Pancreas (tissue), 10 donors: ENCODE data around the gene PTH1R. TPM values are rescaled to one million over a fixed set of nuclear protein-coding genes. Genes with fewer than 3 reads are reported as not detected.

Source experiments
- ATAC-seq, 4 donors: fragments of 200-7000 bp; cut with Tn5 transposase; one replicate each; pipeline versions ENCODE4 v1.8.0 to v1.9.1; 2020; ENCODE audit warnings: mild to moderate bottlenecking in 4 of 4, moderate library complexity in 4 of 4
- DNase-seq, 6 donors: peaks; one replicate each; pipeline ENCODE4 v3.0.0-alpha.2; 2020
- FAIRE-seq: peaks from 2 replicates; lab custom pipeline; 2012; peaks lifted over from hg19 to GRCh38; lab: Jason Lieb, UNC
- H3K27ac ChIP-seq, 4 donors: fragments of 200-600 bp; sonication (generic); 1 replicate in 3 of 4; 2 replicates in 1 of 4; pipeline versions ENCODE4 v1.5.0 to v1.8.0; 2020
- H3K27me3 ChIP-seq, 4 donors: fragments of 200-600 bp; one replicate each; pipeline ENCODE4 v1.8.0; 2021
- H3K36me3 ChIP-seq, 3 donors: fragments of 200-600 bp; sonication (generic) in 1 of 3; one replicate each; pipeline versions ENCODE4 v1.5.0 to v1.8.0; 2020 to 2021
- H3K4me1 ChIP-seq, 3 donors: fragments of 200-600 bp; one replicate each; pipeline ENCODE4 v1.8.0; 2021
- H3K4me3 ChIP-seq, 4 donors: fragments of 200-600 bp; sonication (generic) in 2 of 4; one replicate each; pipeline versions ENCODE4 v1.5.0 to v1.8.0; 2020 to 2021
- H3K9me3 ChIP-seq, 4 donors: fragments of 200-600 bp; one replicate each; pipeline ENCODE4 v1.8.0; 2021
- WGBS, 2 donors: extraction: QIAGEN DNeasy Blood & Tissue Kit; methylation state at CpG; one replicate each; pipeline ENCODE4 v1.1.7; 2013; 5-methylcytosine and 5-hydroxymethylcytosine counted together
- intact Hi-C, 3 donors: fragments of 100-400 bp; cut with DNase I; formaldehyde crosslinking; loops; one replicate each; pipeline versions ENCODE4 v1.11.1 to v1.14.2; 2022
- polyA plus RNA-seq, 2 donors: library from polyadenylated mRNA; stranded (reverse); fragments of 200-250 nt; gene quantifications; one replicate each; pipeline ENCODE4 v1.2.3, GENCODE V29; 2013
- total RNA-seq, 6 donors: library from RNA; stranded (reverse); fragmentation: NEBNext Ultra II Directional in 4 of 6; extraction: Animal tissue kit (Norgen Biotek cat#: 25700) in 4 of 6; gene quantifications; one replicate each; pipeline versions ENCODE4 v1.2.1 to v1.2.4, GENCODE V29; 2021 to 2023
- TF ChIP-seq, protein P1 (sequence below), 4 donors: fragments of 200-600 bp; sonication (generic) in 3 of 4; IDR thresholded peaks; one replicate each; pipeline versions ENCODE4 v1.5.0 to v1.8.0; 2021; ENCODE audit warnings: antibody characterized with exemption in 4 of 4
- donor health status: healthy with polysubstance abuse.
- donor health status: DM: no; HTN: no; CAD: no; lungs with moderate emphysema.
- donor health status: DM: no; HTN: no; CAD: no.
- donor health status: control.
- donor health status: control.
- donor health status: Bipolar disorder and iron deficiency.
- donor health status: DM: yes; HTN: yes; CAD: no.
- donor health status: DM: no; HTN: no; CAD: no.
- donor health status: DM: no; HTN: no; CAD: no.
- donor health status: DM: yes; HTN: yes; CAD: no.

PTH1R gene
- total and polyA plus RNA-seq, 8 donors, result 0.49 to 34.8 (median 2.0) TPM

- no peaks in the 10 kb centered on the region for H3K4me1 ChIP-seq
- intact Hi-C loops, result no loop called here
- FAIRE-seq (no peak), DNase-seq (no peak), ATAC-seq (no peak)
- H3K36me3 ChIP-seq, result no peaks in the 10 kb centered on the region
- TF ChIP-seq, protein P1, sequence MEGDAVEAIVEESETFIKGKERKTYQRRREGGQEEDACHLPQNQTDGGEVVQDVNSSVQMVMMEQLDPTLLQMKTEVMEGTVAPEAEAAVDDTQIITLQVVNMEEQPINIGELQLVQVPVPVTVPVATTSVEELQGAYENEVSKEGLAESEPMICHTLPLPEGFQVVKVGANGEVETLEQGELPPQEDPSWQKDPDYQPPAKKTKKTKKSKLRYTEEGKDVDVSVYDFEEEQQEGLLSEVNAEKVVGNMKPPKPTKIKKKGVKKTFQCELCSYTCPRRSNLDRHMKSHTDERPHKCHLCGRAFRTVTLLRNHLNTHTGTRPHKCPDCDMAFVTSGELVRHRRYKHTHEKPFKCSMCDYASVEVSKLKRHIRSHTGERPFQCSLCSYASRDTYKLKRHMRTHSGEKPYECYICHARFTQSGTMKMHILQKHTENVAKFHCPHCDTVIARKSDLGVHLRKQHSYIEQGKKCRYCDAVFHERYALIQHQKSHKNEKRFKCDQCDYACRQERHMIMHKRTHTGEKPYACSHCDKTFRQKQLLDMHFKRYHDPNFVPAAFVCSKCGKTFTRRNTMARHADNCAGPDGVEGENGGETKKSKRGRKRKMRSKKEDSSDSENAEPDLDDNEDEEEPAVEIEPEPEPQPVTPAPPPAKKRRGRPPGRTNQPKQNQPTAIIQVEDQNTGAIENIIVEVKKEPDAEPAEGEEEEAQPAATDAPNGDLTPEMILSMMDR (IDR thresholded peaks at IDR 0.05), result no peak
- no peak overlapping the region for H3K4me3 ChIP-seq
- H3K9me3 ChIP-seq, result no peaks in the 10 kb centered on the region
- 78 to 86% methylated on average over 10 of the region's 10 CpGs for WGBS, 2 donors
- peaks cover 0 to under 1% (median 0%) of the 10 kb centered on the region in 4 donors for H3K27me3 ChIP-seq
- H3K27ac ChIP-seq, result no peak overlapping the region
These were observed 914 bp upstream of the PTH1R start for GRCh38 chr3:46876313-46877300.

DNA sequence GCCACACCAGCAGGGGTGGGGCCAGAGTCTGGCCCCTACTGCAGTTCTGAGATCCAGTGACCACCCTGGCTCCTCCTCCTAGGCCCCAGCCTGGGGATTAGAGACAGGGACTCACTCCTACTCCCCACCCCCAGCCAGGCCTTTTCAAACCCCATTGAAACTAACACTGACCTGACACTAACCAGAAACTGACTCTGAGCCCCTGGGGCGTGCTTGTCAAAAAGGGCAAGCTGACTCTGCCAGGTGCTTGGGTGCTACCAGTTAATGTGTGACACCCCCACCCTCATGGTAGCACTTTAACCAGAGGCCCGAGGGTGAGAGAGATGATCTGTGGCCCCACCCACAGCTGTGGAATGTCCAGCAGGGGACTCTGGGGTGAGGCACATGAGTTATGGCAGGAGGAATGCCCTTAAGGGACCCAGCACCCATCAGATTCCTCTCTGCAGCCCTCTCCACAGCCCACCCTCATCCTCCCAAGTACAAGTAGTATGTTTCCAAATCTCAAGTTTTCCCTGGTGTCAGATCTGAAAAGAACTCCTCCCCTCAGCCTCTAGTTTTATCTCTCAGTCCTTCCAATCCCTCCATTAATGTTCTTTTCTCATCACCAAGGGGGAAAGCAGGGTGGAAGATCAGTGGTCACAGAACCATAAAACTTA is 1.4 kb downstream of the PTH1R start:
- intact Hi-C loops, result no loop called here
- H3K4me3 ChIP-seq, result no peak overlapping the region
- peaks cover 0 to 4% (median 0%) of the 10 kb centered on the region in 4 donors for H3K27me3 ChIP-seq
- no peak overlapping the region for H3K27ac ChIP-seq
- H3K4me1 ChIP-seq, result peaks cover 0 to 4% (median 3%) of the 10 kb centered on the region in 3 donors
- H3K9me3 ChIP-seq, result no peaks in the 10 kb centered on the region
- FAIRE-seq, result no peak
- TF ChIP-seq, protein P1 (IDR thresholded peaks at IDR 0.05), result no peak
- peak in 1 of 6 donors; percentile 31 for DNase-seq
- ATAC-seq, result peak in 1 of 4 donors; percentile 41
- WGBS, 2 donors, result 45 to 49% methylated on average over 2 of the region's 2 CpGs
- no peaks in the 10 kb centered on the region for H3K36me3 ChIP-seq

- H3K27me3 ChIP-seq, result peaks cover 0 to 4% (median 0%) of the 10 kb centered on the region in 4 donors
- peak in 1 of 6 donors; percentile 79 for DNase-seq
- no peak for FAIRE-seq
- intact Hi-C loops, result no loop called here
- ATAC-seq, result no peak
- H3K4me1 ChIP-seq, result peaks cover 0 to 4% (median 3%) of the 10 kb centered on the region in 3 donors
- no peak overlapping the region for H3K27ac ChIP-seq
- TF ChIP-seq, protein P1 (IDR thresholded peaks at IDR 0.05), result no peak
- H3K36me3 ChIP-seq, result no peaks in the 10 kb centered on the region
- H3K4me3 ChIP-seq, result no peak overlapping the region
- WGBS, 2 donors, result 48 to 49% methylated on average over 29 of the region's 29 CpGs
- no peaks in the 10 kb centered on the region for H3K9me3 ChIP-seq
These were observed 3.5 kb downstream of the PTH1R start for GRCh38 chr3:46880884-46881595.

GRCh38 chr3:46881596-46882376 is 4.3 kb downstream of the PTH1R start:
- no peak overlapping the region for H3K27ac ChIP-seq
- intact Hi-C loops, result no loop called here
- H3K27me3 ChIP-seq, result peaks cover 0 to 4% (median 0%) of the 10 kb centered on the region in 4 donors
- 6 to 7% methylated on average over 56 to 83 of the region's 83 CpGs for WGBS, 2 donors
- peaks cover 0 to 4% (median 3%) of the 10 kb centered on the region in 3 donors for H3K4me1 ChIP-seq
- TF ChIP-seq, protein P1 (IDR thresholded peaks at IDR 0.05), result no peak
- H3K4me3 ChIP-seq, result peak overlapping the region in 3 of 4 donors; percentile 33 to 55 (median 35)
- no peaks in the 10 kb centered on the region for H3K9me3 ChIP-seq
- H3K36me3 ChIP-seq, result no peaks in the 10 kb centered on the region
- ATAC-seq (peak in 3 of 4 donors; percentile 17 to 45 (median 34)), DNase-seq (no peak), FAIRE-seq (no peak)
